ENCODE measurements around the gene UXS1.

UXS1 gene

GRCh38 chr2:106090916-106091618, 103.0 kb downstream of the UXS1 start:
- no peak overlapping the region for H3K4me3 Mint-ChIP-seq
- DNase-seq (ENCODE audit: low spot score in 2 of 2), result no peak
- H3K27ac Mint-ChIP-seq (ENCODE audit: low read depth), result no peak overlapping the region
- ATAC-seq (replicated peaks; ENCODE audit: extremely low read depth, poor library complexity, severe bottlenecking), result no peak
- peaks cover 22% of the 10 kb centered on the region for H3K36me3 Mint-ChIP-seq (ENCODE audit: insufficient read depth)
- H3K4me1 Mint-ChIP-seq, result peaks cover 67% of the 10 kb centered on the region
- peaks cover 7% of the 10 kb centered on the region for H3K9me3 Mint-ChIP-seq
- no peaks in the 10 kb centered on the region for H3K27me3 Mint-ChIP-seq

DNA sequence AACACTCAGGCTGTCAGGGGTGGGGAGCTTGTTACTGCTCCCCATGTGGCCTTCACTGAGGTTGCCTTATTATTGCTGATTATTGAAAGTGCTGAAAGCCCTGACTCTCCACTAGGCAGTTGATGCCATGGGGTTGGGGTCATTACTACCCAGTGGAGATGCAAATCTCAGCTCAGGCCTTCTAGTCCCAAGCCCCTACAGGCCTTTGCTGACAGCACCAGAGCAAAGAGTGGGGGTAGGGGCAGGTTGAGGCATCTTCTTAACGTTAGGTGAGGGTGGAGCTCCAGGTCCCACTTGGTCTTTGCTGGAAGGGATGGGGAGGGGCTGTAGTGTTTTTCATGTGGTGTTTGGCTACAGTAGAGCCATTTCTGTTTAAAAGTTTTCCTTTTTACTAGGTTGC, 104.5 kb downstream of the UXS1 start:
- Mint-ChIP-seq H3K27ac (ENCODE audit: low read depth) (peak overlapping the region; percentile 89), H3K4me1 (peaks cover 71% of the 10 kb centered on the region)

GRCh38 chr2:106085181-106085940, 108.7 kb downstream of the UXS1 start:
- ATAC-seq (replicated peaks; ENCODE audit: extremely low read depth, poor library complexity, severe bottlenecking), result peak; percentile 94
- H3K4me3 Mint-ChIP-seq, result peak overlapping the region; percentile 65
- peaks cover 5% of the 10 kb centered on the region for H3K36me3 Mint-ChIP-seq (ENCODE audit: insufficient read depth)
- no peaks in the 10 kb centered on the region for H3K27me3 Mint-ChIP-seq
- H3K27ac Mint-ChIP-seq (ENCODE audit: low read depth), result peak overlapping the region; percentile 91
- peaks cover 7% of the 10 kb centered on the region for H3K9me3 Mint-ChIP-seq
- peak in 1 of 2 donors; percentile 60 for DNase-seq (ENCODE audit: low spot score in 2 of 2)
- peaks cover 50% of the 10 kb centered on the region for H3K4me1 Mint-ChIP-seq

More for the DNA sequence above, 104.5 kb downstream of the UXS1 start:
- Mint-ChIP-seq H3K4me3 (no peak overlapping the region), H3K36me3 (ENCODE audit: insufficient read depth) (peaks cover 16% of the 10 kb centered on the region), H3K9me3 (peaks cover 7% of the 10 kb centered on the region), H3K27me3 (no peaks in the 10 kb centered on the region)
- no peak for DNase-seq (ENCODE audit: low spot score in 2 of 2)
- ATAC-seq (replicated peaks; ENCODE audit: extremely low read depth, poor library complexity, severe bottlenecking), result no peak

DNA sequence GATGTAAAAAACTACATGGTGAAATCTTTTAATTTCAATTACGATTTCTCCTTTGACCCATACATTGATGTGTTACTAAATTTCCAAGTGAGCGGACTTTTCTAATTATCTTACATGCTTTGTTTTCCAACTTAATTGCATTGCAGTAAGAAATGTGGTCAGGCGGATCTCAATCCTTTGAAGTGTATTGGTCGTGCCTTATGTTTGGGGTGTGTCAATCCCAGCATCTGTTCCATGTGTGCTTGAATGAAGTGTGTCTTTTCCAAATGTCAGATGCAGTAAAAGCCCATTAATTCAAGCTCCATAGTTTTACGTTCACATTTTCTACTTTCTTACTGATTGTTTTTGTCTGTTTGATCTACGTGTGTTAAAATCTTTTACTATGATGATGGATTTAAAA, 113.1 kb downstream of the UXS1 start:
- H3K4me1 Mint-ChIP-seq, result peaks cover 36% of the 10 kb centered on the region
- ATAC-seq (replicated peaks; ENCODE audit: extremely low read depth, poor library complexity, severe bottlenecking) (no peak), DNase-seq (ENCODE audit: low spot score in 2 of 2) (no peak)
- no peaks in the 10 kb centered on the region for H3K36me3 Mint-ChIP-seq (ENCODE audit: insufficient read depth)
- no peaks in the 10 kb centered on the region for H3K27me3 Mint-ChIP-seq
- no peak overlapping the region for H3K4me3 Mint-ChIP-seq
- no peak overlapping the region for H3K27ac Mint-ChIP-seq (ENCODE audit: low read depth)
- H3K9me3 Mint-ChIP-seq, result no peaks in the 10 kb centered on the region

DNA sequence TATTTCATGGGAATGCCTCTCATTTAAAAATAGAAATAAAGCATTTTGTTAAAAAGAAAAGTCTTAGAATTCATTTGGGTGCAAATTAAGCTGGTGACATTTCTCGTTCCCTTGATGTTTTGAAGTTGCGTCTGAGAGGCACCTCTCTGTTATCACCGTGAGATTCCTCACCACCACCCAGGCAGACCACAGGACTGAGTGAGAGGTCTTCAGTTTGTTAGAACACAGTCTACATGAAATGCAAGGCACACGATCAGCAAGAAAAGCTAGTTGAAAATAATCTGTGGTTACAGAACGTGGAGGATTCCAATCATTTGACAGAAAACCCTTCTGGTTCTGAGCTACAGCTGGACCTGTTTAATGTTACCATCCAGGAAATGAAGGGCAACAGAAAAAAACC, 116.0 kb downstream of the UXS1 start:
- Mint-ChIP-seq H3K36me3 (ENCODE audit: insufficient read depth) (no peaks in the 10 kb centered on the region), H3K4me3 (peak overlapping the region; percentile 14), H3K9me3 (no peaks in the 10 kb centered on the region), H3K4me1 (peaks cover 28% of the 10 kb centered on the region), H3K27me3 (no peaks in the 10 kb centered on the region), H3K27ac (ENCODE audit: low read depth) (peak overlapping the region; percentile 58)
- DNase-seq (ENCODE audit: low spot score in 2 of 2), result no peak
- ATAC-seq (replicated peaks; ENCODE audit: extremely low read depth, poor library complexity, severe bottlenecking), result no peak

DNA sequence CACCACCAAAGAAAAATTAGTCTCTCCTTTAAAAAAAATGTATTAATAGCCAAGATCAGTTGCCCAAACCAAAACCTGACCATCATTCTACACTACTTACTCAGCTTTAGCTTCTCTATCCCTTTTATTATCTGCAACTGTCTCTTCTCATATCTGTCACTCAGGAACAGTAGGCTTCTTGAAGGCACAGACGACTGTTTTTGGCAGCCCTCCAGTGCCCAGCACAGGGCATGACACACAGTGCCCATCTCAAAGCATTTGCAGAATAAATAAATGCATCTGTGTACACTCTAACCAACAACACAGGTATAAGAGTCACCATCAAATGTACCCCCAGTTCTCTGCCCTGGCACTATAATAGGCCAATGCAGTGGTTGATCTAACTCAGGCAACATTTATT, 117.2 kb downstream of the UXS1 start:
- DNase-seq (ENCODE audit: low spot score in 2 of 2) (no peak), ATAC-seq (replicated peaks; ENCODE audit: extremely low read depth, poor library complexity, severe bottlenecking) (no peak)
- Mint-ChIP-seq H3K9me3 (no peaks in the 10 kb centered on the region), H3K27ac (ENCODE audit: low read depth) (peak overlapping the region; percentile 36), H3K4me3 (no peak overlapping the region), H3K4me1 (peaks cover 28% of the 10 kb centered on the region), H3K27me3 (no peaks in the 10 kb centered on the region), H3K36me3 (ENCODE audit: insufficient read depth) (no peaks in the 10 kb centered on the region)

- Mint-ChIP-seq H3K4me3 (no peak overlapping the region), H3K4me1 (peaks cover 23% of the 10 kb centered on the region), H3K9me3 (no peaks in the 10 kb centered on the region), H3K27me3 (no peaks in the 10 kb centered on the region), H3K27ac (ENCODE audit: low read depth) (no peak overlapping the region), H3K36me3 (ENCODE audit: insufficient read depth) (no peaks in the 10 kb centered on the region)
- DNase-seq (ENCODE audit: low spot score in 2 of 2), result no peak
- no peak for ATAC-seq (replicated peaks; ENCODE audit: extremely low read depth, poor library complexity, severe bottlenecking)
Measured at GRCh38 chr2:106075048-106075447, 119.1 kb downstream of the UXS1 start.

DNA sequence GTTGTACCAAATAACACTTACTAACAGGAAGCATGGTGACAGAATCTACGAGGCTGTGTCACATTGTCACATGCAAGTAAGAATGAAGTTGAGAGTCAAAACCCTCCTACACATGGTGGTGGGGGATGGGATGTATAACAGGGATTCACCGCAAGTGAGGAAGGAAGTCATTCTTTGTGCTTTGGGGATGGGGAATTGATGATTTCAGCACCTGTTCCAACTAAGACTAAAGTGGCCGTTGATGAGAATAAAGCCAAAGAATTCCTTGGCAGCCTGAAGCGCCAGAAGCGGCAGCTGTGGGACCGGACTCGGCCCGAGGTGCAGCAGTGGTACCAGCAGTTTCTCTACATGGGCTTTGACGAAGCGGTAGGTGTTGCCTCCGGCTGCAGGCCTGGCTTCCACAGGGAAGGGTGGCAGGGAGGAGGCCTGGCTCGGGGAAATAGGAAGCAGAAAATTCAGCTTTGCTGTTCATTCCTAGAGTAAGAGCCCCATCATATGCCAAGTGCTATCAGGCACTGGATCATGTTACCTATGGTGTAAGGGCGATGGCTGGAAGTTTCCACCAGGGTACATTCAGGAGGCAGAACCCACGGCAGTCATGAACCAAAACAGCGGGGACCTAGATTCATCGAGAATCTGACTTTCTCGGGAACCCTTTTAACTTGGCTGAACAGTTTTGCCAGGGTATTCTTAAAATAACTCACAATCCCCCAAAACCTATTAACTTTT, 120.3 kb downstream of the UXS1 start:
- Mint-ChIP-seq H3K27me3 (peaks cover 8% of the 10 kb centered on the region), H3K4me3 (no peak overlapping the region), H3K4me1 (peaks cover 28% of the 10 kb centered on the region), H3K36me3 (ENCODE audit: insufficient read depth) (no peaks in the 10 kb centered on the region), H3K9me3 (no peaks in the 10 kb centered on the region), H3K27ac (ENCODE audit: low read depth) (no peak overlapping the region)
- DNase-seq (ENCODE audit: low spot score in 2 of 2) (no peak), ATAC-seq (replicated peaks; ENCODE audit: extremely low read depth, poor library complexity, severe bottlenecking) (no peak)

GRCh38 chr2:106070181-106070580, 123.9 kb downstream of the UXS1 start:
- DNase-seq (ENCODE audit: low spot score in 2 of 2) (no peak), ATAC-seq (replicated peaks; ENCODE audit: extremely low read depth, poor library complexity, severe bottlenecking) (no peak)
- H3K27me3 Mint-ChIP-seq, result peaks cover 31% of the 10 kb centered on the region
- H3K4me3 Mint-ChIP-seq, result no peak overlapping the region
- peaks cover 29% of the 10 kb centered on the region for H3K4me1 Mint-ChIP-seq
- H3K27ac Mint-ChIP-seq (ENCODE audit: low read depth), result no peak overlapping the region
- H3K36me3 Mint-ChIP-seq (ENCODE audit: insufficient read depth), result no peaks in the 10 kb centered on the region
- no peaks in the 10 kb centered on the region for H3K9me3 Mint-ChIP-seq

DNA sequence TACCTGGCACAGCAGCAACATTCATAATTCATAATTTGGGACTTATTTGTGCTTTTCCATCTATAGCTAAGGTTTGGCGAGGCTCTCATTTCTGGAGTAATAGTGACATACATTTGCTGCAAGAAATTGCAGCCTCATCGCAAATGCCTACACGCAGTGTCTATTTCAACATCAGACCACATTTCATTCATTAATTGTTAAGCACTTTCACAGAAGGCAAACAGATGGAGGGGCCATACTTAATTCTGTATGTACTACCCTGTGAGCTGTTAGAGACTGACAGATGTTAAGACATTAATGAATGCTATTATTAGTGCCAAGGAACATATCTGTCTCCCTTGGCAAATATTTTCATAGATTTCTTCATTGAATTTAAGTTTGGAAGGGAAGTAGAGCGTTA, 125.7 kb downstream of the UXS1 start:
- peaks cover 38% of the 10 kb centered on the region for H3K4me1 Mint-ChIP-seq
- no peak for ATAC-seq (replicated peaks; ENCODE audit: extremely low read depth, poor library complexity, severe bottlenecking)
- no peak overlapping the region for H3K4me3 Mint-ChIP-seq
- H3K36me3 Mint-ChIP-seq (ENCODE audit: insufficient read depth), result peaks cover 3% of the 10 kb centered on the region
- no peak for DNase-seq (ENCODE audit: low spot score in 2 of 2)
- H3K9me3 Mint-ChIP-seq, result no peaks in the 10 kb centered on the region
- H3K27me3 Mint-ChIP-seq, result peaks cover 31% of the 10 kb centered on the region
- no peak overlapping the region for H3K27ac Mint-ChIP-seq (ENCODE audit: low read depth)

DNA sequence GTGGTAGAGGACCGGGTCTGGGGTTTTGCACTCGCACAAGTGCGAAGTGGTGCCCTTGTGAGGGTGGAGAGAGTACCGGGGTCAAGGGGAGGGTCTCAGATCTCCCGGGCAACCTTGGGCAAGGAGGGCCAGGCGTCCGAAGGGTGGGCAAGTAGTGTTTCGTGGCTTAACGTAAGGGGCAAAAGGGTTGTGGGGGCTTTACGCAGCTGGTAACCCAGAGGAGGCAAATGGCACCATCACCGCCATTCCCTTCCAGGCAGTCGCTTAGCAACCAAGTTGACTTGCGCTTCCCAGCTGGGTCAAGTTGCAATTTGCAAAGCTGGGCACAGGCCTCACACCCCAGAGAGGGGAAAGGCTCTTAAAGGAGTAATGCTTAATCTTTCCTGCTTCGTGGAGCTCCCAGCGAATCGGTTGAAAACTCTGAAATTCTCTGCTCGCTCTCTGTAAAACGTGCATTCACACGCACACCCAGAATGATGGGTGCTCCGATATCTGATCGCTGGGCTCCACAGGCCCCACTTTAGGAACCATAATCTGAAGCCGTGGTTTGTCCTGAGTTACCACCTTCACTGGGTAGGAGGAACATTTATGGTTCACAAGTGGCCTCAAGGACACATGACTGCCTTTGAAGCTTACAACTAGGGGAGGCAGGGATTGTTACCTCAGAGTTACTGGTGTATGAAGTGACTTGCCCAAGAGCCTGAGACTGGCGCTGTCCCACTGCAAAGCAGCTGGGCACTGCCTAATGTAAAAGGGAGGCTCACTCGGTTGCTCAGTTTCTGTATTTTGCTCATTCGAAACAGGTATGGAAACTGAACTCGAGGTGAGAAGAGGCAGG, 127.9 kb downstream of the UXS1 start:
- Mint-ChIP-seq H3K9me3 (no peaks in the 10 kb centered on the region), H3K4me1 (peaks cover 38% of the 10 kb centered on the region), H3K36me3 (ENCODE audit: insufficient read depth) (peaks cover 3% of the 10 kb centered on the region), H3K4me3 (peak overlapping the region; percentile 72), H3K27ac (ENCODE audit: low read depth) (peak overlapping the region; percentile 65), H3K27me3 (peaks cover 31% of the 10 kb centered on the region)
- no peak for ATAC-seq (replicated peaks; ENCODE audit: extremely low read depth, poor library complexity, severe bottlenecking)
- DNase-seq (ENCODE audit: low spot score in 2 of 2), result no peak
